KOPT-K1 (cell line): ENCODE results near the gene SLC39A11.

Experiments used
- H3K27ac ChIP-seq: fragments of 200-600 bp; sonication (generic); 2 replicates; pipeline ENCODE4 v1.5.1; 2016; ENCODE audit warnings: antibody characterized with exemption, mild to moderate bottlenecking, low read depth, low read length; ENCODE audit not compliant: poor library complexity, severe bottlenecking
- H3K36me3 ChIP-seq: fragments of 200-600 bp; sonication (generic); 2 replicates; pipeline ENCODE4 v1.5.1; 2017; ENCODE audit warnings: antibody characterized with exemption, mild to moderate bottlenecking, low read length, moderate library complexity; ENCODE audit not compliant: insufficient read depth
- H3K9me3 ChIP-seq: fragments of 200-600 bp; sonication (generic); 2 replicates; pipeline ENCODE4 v1.5.1; 2017; ENCODE audit warnings: antibody characterized with exemption, low read length, mild to moderate bottlenecking; ENCODE audit not compliant: insufficient read depth, poor library complexity, severe bottlenecking

The SLC39A11 gene

DNA sequence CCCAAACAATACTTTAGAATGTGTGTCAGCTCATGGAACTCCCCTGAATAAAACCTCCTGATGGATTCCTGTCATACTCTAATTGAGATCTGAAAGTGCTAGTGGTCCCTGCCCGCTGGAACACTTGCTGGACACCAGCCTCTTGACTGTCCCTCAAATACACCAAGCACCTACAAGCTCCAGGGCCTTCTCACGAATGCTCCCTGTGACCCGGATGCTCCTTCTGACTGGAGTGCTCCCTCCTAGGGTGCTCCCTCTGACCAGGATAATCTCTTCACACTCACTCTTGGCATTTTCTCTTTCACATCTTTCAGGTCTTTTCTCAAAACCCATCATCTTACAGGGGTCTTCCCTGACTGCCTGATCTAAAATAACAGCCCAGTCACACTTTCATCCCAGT lies 205.9 kb downstream of the SLC39A11 start:
- Histone ChIP-seq H3K9me3 (no peaks in the 10 kb centered on the region), H3K36me3 (no peaks in the 10 kb centered on the region), H3K27ac (no peak overlapping the region)

DNA sequence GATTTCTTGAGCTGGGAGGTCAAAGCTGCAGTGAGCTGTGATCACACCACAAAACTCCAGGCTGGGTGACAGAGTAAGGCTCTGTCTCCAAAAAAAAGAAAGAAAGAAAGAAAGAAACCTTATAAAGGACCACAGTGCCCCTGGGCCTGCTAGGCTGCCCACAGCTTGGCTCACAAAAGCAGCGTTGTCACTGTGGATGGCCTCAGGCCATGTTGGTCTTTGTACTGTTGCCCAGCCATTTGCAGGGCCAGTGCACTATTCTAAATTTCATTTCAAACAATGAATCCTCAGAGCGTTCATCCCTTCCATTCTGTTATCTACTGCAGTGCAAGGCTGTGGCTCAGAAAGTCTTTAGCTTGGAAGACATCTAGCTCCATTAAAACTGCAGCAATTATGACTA lies 208.4 kb downstream of the SLC39A11 start:
- no peak overlapping the region for H3K27ac ChIP-seq
- H3K9me3 ChIP-seq = peaks cover 16% of the 10 kb centered on the region
- peaks cover 10% of the 10 kb centered on the region; the same call in 1 of the 2 replicates for H3K36me3 ChIP-seq

DNA sequence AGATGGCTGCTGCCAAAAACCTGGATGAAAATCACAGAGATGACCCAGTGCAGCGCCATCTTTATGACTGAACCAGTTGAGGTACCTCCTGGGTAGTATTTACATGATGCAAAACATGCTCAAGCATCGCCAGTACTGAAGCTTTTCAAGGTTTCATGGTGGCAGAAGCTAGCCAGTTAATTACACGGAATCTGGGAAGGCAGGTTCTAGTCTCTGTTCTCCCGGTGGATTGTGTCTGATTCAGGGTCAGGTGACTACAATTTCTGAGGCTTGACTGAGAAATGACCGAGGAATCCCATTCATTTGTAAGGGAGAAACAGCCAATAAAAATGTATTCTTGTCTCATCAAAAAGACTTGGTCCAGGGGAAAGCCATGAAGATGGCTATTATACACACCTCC lies 209.1 kb downstream of the SLC39A11 start:
- peaks cover 23% of the 10 kb centered on the region for H3K9me3 ChIP-seq
- H3K27ac ChIP-seq = no peak overlapping the region
- peaks cover 10% of the 10 kb centered on the region; the same call in 1 of the 2 replicates for H3K36me3 ChIP-seq

DNA sequence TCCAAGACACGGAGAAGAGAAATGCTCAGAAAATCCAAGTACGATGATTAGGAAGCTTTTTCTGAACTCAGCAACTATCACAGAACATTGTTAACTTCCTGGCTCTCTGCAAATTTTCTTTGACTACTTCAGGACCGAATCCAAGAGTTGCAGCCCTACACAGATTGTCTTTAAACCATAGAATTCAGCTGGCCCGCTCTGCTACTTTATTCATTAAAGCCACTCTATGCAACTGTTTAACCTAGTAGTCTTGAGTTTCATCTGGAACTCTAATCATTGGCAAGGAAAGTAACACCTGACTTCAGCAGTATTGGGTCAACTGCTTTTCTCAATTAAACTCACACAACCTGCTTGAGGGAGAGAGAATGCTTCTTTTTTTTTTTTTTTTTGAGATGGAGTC lies 210.1 kb downstream of the SLC39A11 start:
- Histone ChIP-seq H3K27ac (no peak overlapping the region), H3K36me3 (peaks cover 10% of the 10 kb centered on the region; the same call in 1 of the 2 replicates)

DNA sequence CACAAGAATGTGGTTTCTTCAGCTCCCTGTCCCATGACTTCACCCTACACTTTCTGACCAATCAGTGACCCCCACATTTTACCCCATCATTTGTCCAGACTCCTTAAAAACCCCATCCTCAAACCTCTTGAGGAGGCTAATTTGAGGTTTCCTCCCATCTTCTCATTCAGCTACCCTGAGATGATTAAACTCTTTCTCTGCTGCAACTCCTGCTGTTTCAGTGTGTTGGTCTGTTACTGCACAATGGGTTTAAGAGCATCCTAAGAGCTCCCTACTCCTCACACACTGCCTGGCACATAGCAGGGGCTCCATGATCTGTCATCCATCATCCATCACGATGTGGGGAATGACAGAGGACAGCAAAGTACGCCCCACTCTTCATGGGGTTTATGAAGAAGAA lies 212.6 kb downstream of the SLC39A11 start:
- Histone ChIP-seq H3K36me3 (peaks cover 10% of the 10 kb centered on the region; the same call in 1 of the 2 replicates), H3K9me3 (peaks cover 46% of the 10 kb centered on the region), H3K27ac (no peak overlapping the region)

More for the DNA sequence above, 210.1 kb downstream of the SLC39A11 start:
- H3K9me3 ChIP-seq = peaks cover 26% of the 10 kb centered on the region

DNA sequence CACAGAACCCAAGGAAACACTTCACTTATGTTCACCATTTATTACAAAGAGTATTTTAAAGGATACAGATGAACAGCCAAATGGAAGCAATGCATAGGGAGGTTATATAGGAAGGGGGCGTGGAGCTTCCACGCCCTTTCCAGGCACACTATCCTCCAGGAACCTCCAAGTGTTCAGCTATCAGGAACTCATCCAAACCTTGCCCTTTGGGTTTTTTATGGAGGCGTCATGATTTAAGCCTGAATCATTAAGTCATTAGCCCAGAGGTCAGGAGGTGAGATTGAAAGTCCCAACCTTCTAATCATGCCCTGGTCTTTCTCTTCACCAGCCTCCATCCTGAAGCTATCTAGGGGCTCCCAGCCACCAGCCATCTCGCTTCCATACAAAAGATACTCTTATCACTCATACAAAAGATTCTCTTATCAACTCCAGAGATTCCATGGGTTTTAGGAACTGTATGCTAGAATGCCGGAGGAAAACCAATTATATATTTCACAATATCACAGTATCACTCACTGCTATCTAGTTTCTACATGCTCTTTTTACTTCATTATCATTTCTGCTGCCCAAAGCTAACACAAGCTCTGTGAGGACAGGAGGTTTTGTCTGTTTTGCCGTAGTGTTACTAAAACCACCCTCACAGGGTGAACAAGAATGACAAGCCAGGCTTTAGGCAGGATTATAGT lies 213.4 kb downstream of the SLC39A11 start:
- Histone ChIP-seq H3K36me3 (peaks cover 10% of the 10 kb centered on the region; the same call in 1 of the 2 replicates), H3K27ac (no peak overlapping the region), H3K9me3 (peaks cover 46% of the 10 kb centered on the region)

DNA sequence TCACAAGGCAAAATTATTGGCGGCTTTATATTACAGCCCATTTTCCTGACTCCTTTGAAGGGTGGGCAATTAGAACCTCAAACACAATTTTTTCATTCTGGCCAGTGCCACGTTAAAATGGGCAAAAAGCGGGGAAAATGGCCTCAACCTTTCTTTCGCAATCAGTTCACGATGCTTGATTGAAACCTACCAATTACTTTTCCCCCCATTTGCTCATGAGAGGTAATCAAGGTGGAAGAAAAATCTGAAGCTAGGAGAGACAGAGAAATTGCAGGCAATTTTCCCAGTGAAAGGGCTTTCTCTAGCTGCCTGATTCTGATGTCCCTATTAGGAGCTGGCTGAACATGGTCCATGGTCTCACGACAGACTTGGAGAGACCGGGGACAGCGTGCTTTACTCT lies 215.1 kb downstream of the SLC39A11 start:
- Histone ChIP-seq H3K36me3 (peaks cover 10% of the 10 kb centered on the region; the same call in 1 of the 2 replicates), H3K27ac (no peak overlapping the region), H3K9me3 (peaks cover 46% of the 10 kb centered on the region)

DNA sequence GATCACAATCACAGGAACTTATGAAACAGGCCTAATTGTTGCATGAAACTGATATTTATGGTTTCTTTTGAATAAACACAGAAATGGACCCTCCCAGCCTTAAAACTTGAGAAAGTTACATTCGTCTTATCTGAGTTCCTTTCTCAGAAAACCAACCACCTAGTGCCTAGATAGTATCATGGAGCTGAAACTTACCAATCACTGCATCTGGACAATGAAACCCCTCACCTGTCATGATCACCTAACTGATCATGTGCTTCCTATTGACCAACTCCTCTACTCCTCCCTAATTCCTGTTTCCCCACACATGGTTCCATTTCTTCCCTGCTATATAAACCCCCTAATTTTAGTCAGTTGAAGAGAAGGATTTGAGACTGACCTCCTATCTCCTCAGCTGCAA lies 216.1 kb downstream of the SLC39A11 start:
- Histone ChIP-seq H3K36me3 (peaks cover 10% of the 10 kb centered on the region; the same call in 1 of the 2 replicates), H3K9me3 (peaks cover 46% of the 10 kb centered on the region)

DNA sequence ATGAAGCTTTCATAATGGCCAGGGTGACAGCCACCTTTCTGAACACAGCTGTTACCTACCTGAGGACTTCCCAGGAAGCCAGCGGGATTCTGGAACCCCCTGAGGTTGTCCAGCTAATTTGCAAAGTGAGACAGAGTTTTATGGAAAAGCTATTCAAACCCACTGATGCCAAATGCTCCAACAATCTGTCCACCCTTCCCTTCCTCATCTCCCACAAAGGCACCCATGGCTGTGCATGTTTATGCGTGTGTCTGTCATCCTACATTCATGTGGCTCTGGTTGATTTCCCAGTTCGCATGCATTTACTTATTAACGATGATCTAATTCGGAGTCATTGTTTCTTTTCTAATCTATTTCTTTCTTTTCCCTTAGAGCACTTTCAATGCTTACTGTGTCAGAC lies 217.1 kb downstream of the SLC39A11 start:
- Histone ChIP-seq H3K9me3 (peaks cover 43% of the 10 kb centered on the region), H3K27ac (no peak overlapping the region), H3K36me3 (peaks cover 9% of the 10 kb centered on the region; the same call in 1 of the 2 replicates)

More for the DNA sequence above, 216.1 kb downstream of the SLC39A11 start:
- no peak overlapping the region for H3K27ac ChIP-seq

DNA sequence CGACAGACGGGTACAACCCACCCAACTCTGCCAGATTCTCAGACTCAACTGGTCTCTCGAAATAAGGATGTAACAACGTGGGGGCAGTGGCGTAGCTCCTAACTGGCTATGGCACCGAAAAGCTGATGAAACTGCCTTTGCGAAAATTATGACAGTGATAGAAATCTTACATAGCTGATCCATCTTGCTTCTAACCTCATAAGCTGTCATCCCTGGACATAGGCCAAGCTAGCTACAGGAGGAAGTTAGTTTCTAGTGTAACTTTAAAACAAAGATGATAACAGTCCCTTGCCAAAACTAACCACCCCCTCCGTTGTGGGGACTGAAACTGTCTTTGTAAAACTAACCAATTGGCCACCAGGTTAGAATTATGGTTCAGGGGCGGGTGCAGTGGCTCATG lies 220.1 kb downstream of the SLC39A11 start:
- no peak overlapping the region for H3K27ac ChIP-seq
- peaks cover 19% of the 10 kb centered on the region for H3K9me3 ChIP-seq
- H3K36me3 ChIP-seq = no peaks in the 10 kb centered on the region

DNA sequence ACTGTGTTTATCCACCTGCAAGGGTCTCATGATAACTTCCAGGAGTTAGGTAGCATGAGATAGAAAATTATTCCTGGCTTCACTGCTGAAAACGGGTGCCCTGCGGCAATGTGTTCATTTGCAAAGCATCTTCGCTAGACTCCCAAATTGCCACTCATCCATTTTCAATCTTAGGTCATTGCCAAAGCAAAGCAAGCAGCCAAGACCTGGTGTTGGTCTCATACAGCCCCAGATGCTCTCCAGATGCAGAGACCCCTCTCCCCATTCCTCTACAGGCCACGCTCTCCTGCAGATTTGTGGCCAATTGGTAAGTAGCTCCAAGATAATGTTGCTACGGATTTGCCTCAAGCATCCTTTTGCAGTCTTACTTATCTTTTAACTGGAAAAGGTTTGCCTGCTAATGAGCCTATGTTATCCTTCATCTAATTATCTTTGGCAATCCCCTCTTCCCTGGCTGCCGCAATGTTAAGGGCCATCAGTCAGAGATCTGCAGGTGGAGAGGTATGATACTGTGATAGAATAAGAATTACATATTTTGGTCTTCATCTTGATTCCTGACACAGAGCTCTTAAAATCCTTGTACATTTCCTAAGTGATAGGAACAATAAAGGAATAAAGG lies 222.0 kb downstream of the SLC39A11 start:
- Histone ChIP-seq H3K36me3 (no peaks in the 10 kb centered on the region), H3K27ac (no peak overlapping the region), H3K9me3 (peaks cover under 1% of the 10 kb centered on the region)

DNA sequence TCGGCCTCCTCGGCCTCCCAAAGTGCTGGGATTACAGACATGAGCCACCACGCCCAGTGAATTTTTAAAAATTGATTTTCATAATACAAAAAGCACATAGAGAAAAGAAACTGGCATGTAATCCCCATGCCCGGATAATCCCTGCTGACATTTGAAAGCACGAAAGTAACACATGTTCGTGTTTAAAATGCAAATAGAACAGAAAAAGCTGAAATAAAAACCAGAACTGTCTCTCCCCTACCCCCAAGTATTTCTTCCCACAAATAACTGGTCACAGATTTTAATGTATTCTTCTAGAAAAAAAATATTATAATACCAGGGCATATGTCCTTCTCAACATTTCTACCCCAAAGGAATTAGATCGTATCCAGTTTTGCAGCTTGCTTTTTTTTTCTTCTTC lies 222.9 kb downstream of the SLC39A11 start:
- Histone ChIP-seq H3K36me3 (no peaks in the 10 kb centered on the region), H3K9me3 (no peaks in the 10 kb centered on the region), H3K27ac (no peak overlapping the region)

DNA sequence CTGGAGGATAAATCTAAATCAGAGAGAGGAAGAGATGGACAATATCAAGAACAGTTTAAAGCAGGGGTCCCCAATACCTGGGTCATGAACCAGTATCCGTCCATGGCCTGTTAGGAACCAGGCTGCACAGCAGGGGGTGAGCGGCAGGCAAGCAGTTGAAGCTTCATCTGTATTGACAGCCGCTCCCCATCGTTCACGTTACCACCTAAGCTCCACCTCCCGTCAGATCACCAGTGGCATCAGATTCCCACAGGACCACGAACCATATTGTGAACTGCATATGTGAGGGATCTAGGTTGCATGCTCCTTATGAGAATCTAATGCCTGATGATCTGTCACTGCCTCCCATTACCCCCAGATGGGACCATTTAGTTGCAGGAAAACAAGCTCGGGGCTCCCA lies 226.5 kb downstream of the SLC39A11 start:
- no peak overlapping the region for H3K27ac ChIP-seq
- no peaks in the 10 kb centered on the region for H3K36me3 ChIP-seq
- no peaks in the 10 kb centered on the region for H3K9me3 ChIP-seq

DNA sequence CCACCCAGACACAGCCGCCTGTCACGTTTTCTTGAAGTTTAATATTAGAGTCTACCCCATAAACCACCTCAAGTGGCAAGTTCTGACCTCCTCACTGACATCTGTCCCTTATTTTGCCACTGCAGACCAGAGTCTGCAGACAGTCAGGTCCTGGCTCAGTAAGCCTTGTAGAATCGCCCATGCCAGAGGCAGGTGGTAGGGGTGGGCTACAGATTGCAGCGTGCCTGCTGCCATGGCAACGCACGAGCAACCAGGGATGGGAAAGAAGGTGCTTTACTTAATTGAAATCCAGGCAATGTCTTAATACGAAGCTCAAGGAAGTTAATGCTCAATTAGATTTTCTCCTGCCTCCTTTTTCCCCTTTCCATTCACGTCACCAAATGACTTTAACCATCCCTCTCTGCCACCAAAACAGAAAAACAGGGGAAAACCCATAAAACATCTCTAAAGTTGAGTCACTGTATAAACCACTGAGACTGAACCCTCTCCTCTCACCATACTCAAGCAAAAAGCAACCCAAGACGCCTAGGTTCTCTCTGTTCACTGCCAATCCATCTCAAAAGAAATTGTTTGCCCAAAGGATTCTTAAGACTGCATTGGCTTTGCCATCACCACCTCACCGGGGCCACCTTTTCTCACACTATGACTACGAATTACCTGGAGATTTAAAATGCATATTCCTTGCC lies 228.8 kb downstream of the SLC39A11 start:
- no peak overlapping the region for H3K27ac ChIP-seq

DNA sequence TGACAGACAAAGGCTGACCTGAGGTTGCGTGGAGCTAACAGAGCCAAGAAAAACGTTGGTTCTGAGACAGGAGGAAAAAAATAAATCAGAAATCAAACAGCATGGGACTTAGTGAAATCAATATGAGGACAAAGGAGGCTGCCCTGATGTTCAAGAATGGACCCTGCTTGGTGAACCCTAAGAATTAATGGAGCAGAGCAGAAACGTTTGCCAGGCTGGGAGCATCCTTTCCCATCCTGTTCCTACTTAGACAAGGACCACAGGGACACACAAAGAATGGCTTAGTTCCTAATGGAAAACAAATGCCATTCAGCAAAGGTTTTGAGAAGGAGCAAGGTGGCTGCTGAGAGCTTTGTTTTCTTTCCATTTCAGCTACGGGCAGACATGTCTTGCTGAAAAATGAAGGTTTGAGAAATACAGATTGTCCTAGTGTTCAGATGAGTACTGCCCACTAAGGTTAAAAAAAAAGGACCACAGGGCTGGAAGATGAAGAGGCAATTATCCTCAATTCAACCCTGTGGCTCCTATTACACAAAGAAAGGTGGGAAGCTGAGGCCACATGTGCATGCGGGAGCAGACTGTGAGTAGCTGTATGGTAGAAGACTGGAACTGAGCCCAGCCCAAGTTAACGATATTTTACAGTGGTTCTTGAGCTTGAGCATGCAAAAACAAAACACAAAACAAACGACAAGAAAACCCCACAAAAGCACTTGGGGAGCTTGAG lies 230.1 kb downstream of the SLC39A11 start:
- H3K27ac ChIP-seq = no peak overlapping the region
- H3K36me3 ChIP-seq = no peaks in the 10 kb centered on the region
- H3K9me3 ChIP-seq = peaks cover 7% of the 10 kb centered on the region

More for the DNA sequence above, 228.8 kb downstream of the SLC39A11 start:
- Histone ChIP-seq H3K36me3 (no peaks in the 10 kb centered on the region), H3K9me3 (peaks cover 4% of the 10 kb centered on the region)
